H9 (cell line): ENCODE measurements around the gene SCFD2. TPM values are rescaled to one million over a fixed set of nuclear protein-coding genes. Genes with fewer than 3 reads are reported as not detected.

Experiments
- DNase-seq: peaks from one replicate; pipeline ENCODE4 v3.0.0-alpha.2; 2017
- H2AFZ ChIP-seq: one replicate; pipeline ENCODE4 v1.6.1; 2013; ENCODE audit warnings: mild to moderate bottlenecking, low read length, control low read depth, moderate library complexity
- H2AK5ac ChIP-seq: 2 replicates; pipeline ENCODE4 v1.6.1; 2013; ENCODE audit warnings: low read length, control low read depth, mixed read lengths; ENCODE audit not compliant: insufficient read length
- H2BK120ac ChIP-seq: one replicate; pipeline ENCODE4 v1.6.1; 2013; ENCODE audit warnings: low read depth, mild to moderate bottlenecking, low read length, control low read depth, inconsistent platforms; ENCODE audit not compliant: poor library complexity, severe bottlenecking
- H2BK12ac ChIP-seq: 2 replicates; pipeline ENCODE4 v1.6.1; 2013; ENCODE audit warnings: low read length, control low read depth, mixed read lengths, low read depth; ENCODE audit not compliant: insufficient read length
- H2BK15ac ChIP-seq: 2 replicates; pipeline ENCODE4 v1.6.1; 2013; ENCODE audit warnings: low read depth, low read length, control low read depth
- H2BK20ac ChIP-seq: one replicate; pipeline ENCODE4 v1.6.1; 2013; ENCODE audit warnings: low read depth, mild to moderate bottlenecking, low read length, control low read depth, inconsistent platforms; ENCODE audit not compliant: poor library complexity, severe bottlenecking
- H2BK5ac ChIP-seq: 2 replicates; pipeline ENCODE4 v1.6.1; 2013; ENCODE audit warnings: low read length, control low read depth, mixed read lengths; ENCODE audit not compliant: insufficient read length
- H3K14ac ChIP-seq: 2 replicates; pipeline ENCODE4 v1.6.1; 2013; ENCODE audit warnings: low read length, control low read depth; ENCODE audit not compliant: insufficient read depth
- H3K18ac ChIP-seq: 2 replicates; pipeline ENCODE4 v1.6.1; 2013; ENCODE audit warnings: low read depth, mild to moderate bottlenecking, mixed read lengths, low read length, control low read depth; ENCODE audit not compliant: insufficient read length
- H3K23ac ChIP-seq: 2 replicates; pipeline ENCODE4 v1.6.1; 2013; ENCODE audit warnings: low read length, control low read depth, mixed read lengths, low read depth; ENCODE audit not compliant: insufficient read length
- H3K23me2 ChIP-seq: 2 replicates; pipeline ENCODE4 v1.6.1; 2013; ENCODE audit warnings: low read depth, mild to moderate bottlenecking, mixed read lengths, low read length, control low read depth; ENCODE audit not compliant: insufficient read length, poor library complexity, severe bottlenecking
- H3K27ac ChIP-seq: 2 replicates; pipeline ENCODE4 v1.5.1; 2013; ENCODE audit warnings: low read length, control low read depth, mixed read lengths, low read depth; ENCODE audit not compliant: insufficient read length
- H3K27me3 ChIP-seq: 2 replicates; pipeline ENCODE4 v1.6.1; 2013; ENCODE audit warnings: low read length, control low read depth, inconsistent platforms; ENCODE audit not compliant: insufficient read depth
- H3K4ac ChIP-seq: 2 replicates; pipeline ENCODE4 v1.6.1; 2013; ENCODE audit warnings: low read depth, mild to moderate bottlenecking, control low read depth, inconsistent platforms, low read length, moderate library complexity
- H3K4me1 ChIP-seq: 2 replicates; pipeline ENCODE4 v1.6.1; 2013; ENCODE audit warnings: low read length, control low read depth, inconsistent platforms; ENCODE audit not compliant: insufficient read depth
- H3K4me2 ChIP-seq: 2 replicates; pipeline ENCODE4 v1.6.1; 2013; ENCODE audit warnings: low read length, control low read depth, mixed read lengths; ENCODE audit not compliant: insufficient read length, insufficient read depth
- H3K56ac ChIP-seq: 2 replicates; pipeline ENCODE4 v1.6.1; 2013; ENCODE audit warnings: low read depth, mild to moderate bottlenecking, mixed read lengths, low read length, control low read depth; ENCODE audit not compliant: insufficient read length
- H3K79me1 ChIP-seq: 2 replicates; pipeline ENCODE4 v1.6.1; 2013; ENCODE audit warnings: low read depth, mild to moderate bottlenecking, moderate library complexity, low read length, control low read depth, inconsistent platforms; ENCODE audit not compliant: insufficient read depth, poor library complexity, severe bottlenecking
- H3K79me2 ChIP-seq: 2 replicates; pipeline ENCODE4 v1.6.1; 2013; ENCODE audit warnings: low read length, control low read depth, inconsistent platforms; ENCODE audit not compliant: insufficient read depth
- H3K9ac ChIP-seq: 2 replicates; pipeline ENCODE4 v1.6.1; 2013; ENCODE audit warnings: low read length, control low read depth, mixed read lengths; ENCODE audit not compliant: insufficient read length; ENCODE audit errors: extremely low read depth
- H3K9me3 ChIP-seq: one replicate; pipeline ENCODE4 v1.6.1; 2013; ENCODE audit warnings: low read depth, low read length, inconsistent platforms; ENCODE audit not compliant: control insufficient read depth
- H3T11ph ChIP-seq: one replicate; pipeline ENCODE4 v1.6.1; 2013; ENCODE audit warnings: mild to moderate bottlenecking, low read length, control low read depth, inconsistent platforms
- H4K20me1 ChIP-seq: one replicate; pipeline ENCODE4 v1.6.1; 2013; ENCODE audit not compliant: control insufficient read depth, insufficient read length, insufficient read depth
- H4K5ac ChIP-seq: 2 replicates; pipeline ENCODE4 v1.6.1; 2013; ENCODE audit warnings: low read depth, mild to moderate bottlenecking, mixed read lengths, low read length, control low read depth; ENCODE audit not compliant: insufficient read length
- H4K8ac ChIP-seq: replicated peaks from 2 replicates; pipeline ENCODE4 v1.6.1; 2013; ENCODE audit warnings: low read length, control low read depth, mixed read lengths, low read depth; ENCODE audit not compliant: insufficient read length
- H4K91ac ChIP-seq: 2 replicates; pipeline ENCODE4 v1.6.1; 2013; ENCODE audit warnings: low read depth, mild to moderate bottlenecking, moderate library complexity, mixed read lengths, low read length, control low read depth; ENCODE audit not compliant: insufficient read length
- H3K27ac Mint-ChIP-seq, 3 experiments: 2 replicates in 2 of 3; 3 replicates in 1 of 3; pipeline ENCODE4 v1.8.0; 2020 to 2021; ENCODE audit warnings: mixed read lengths in 3 of 3, mild to moderate bottlenecking in 1 of 3, moderate library complexity in 1 of 3
- H3K27me3 Mint-ChIP-seq: 2 replicates; pipeline ENCODE4 v1.8.0; 2021; ENCODE audit warnings: low read depth, mild to moderate bottlenecking, moderate library complexity, mixed read lengths
- H3K36me3 Mint-ChIP-seq, 3 experiments: 2 replicates in 2 of 3; 3 replicates in 1 of 3; pipeline ENCODE4 v1.8.0; 2020 to 2021; ENCODE audit warnings: low read depth in 3 of 3, mixed read lengths in 3 of 3; ENCODE audit not compliant: insufficient read depth in 1 of 3
- H3K4me1 Mint-ChIP-seq, 2 experiments: 2 replicates each; pipeline ENCODE4 v1.8.0; 2020; ENCODE audit warnings: mixed read lengths in 2 of 2
- H3K4me3 Mint-ChIP-seq, 2 experiments: 2 replicates in 1 of 2; 3 replicates in 1 of 2; pipeline ENCODE4 v1.8.0; 2020 to 2021; ENCODE audit warnings: mild to moderate bottlenecking in 2 of 2, mixed read lengths in 2 of 2, moderate library complexity in 1 of 2
- H3K9me3 Mint-ChIP-seq, 2 experiments: 2 replicates in 1 of 2; 3 replicates in 1 of 2; pipeline ENCODE4 v1.8.0; 2020; ENCODE audit warnings: mild to moderate bottlenecking in 2 of 2, mixed read lengths in 2 of 2, moderate library complexity in 1 of 2
- WGBS: extraction: QIAGEN DNeasy Blood & Tissue Kit; methylation state at CpG from one replicate; pipeline ENCODE4 v1.1.7; 2013; ENCODE audit warnings: missing lambda C conversion rate, low lambda C conversion rate, mixed read lengths; ENCODE audit not compliant: insufficient read length; ENCODE audit errors: extremely low coverage; 5-methylcytosine and 5-hydroxymethylcytosine counted together
- total RNA-seq: library from RNA; stranded (reverse); gene quantifications from 2 replicates; pipeline ENCODE4 v1.2.1, GENCODE V29; 2021
- TF ChIP-seq, protein P1 (sequence below): fragments of 200-600 bp; sonication (generic); conservative IDR thresholded peaks from 3 replicates; pipeline ENCODE4 v1.8.0; 2021; ENCODE audit warnings: antibody characterized with exemption, mild to moderate bottlenecking

The SCFD2 gene
- total RNA-seq, 1 experiment from 2014 or later, result 10.1 TPM

DNA sequence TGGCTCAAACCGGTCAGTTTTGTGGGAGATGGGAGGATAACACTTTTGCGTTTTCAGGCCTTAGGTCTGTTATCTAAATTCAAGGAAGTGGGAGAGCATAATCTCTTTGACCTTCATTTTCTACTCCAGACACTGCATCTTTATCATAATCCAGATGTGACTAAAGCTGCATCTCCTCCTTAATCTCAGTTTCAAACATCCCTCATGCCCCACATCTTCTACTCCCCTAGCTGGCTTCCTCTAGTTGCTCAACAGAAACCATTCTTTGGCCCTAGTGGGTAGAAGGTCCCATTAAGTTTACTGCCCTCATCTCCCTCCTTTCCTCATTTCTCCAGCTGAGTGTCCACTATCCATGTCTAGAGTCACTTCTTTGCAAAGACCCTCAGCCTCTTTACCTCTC is 522.5 kb downstream of the SCFD2 start:
- TF ChIP-seq, protein P1, sequence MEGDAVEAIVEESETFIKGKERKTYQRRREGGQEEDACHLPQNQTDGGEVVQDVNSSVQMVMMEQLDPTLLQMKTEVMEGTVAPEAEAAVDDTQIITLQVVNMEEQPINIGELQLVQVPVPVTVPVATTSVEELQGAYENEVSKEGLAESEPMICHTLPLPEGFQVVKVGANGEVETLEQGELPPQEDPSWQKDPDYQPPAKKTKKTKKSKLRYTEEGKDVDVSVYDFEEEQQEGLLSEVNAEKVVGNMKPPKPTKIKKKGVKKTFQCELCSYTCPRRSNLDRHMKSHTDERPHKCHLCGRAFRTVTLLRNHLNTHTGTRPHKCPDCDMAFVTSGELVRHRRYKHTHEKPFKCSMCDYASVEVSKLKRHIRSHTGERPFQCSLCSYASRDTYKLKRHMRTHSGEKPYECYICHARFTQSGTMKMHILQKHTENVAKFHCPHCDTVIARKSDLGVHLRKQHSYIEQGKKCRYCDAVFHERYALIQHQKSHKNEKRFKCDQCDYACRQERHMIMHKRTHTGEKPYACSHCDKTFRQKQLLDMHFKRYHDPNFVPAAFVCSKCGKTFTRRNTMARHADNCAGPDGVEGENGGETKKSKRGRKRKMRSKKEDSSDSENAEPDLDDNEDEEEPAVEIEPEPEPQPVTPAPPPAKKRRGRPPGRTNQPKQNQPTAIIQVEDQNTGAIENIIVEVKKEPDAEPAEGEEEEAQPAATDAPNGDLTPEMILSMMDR, result no peak
- WGBS, result no CpG with 5 or more reads among the region's 2 CpGs
- H3K36me3 Mint-ChIP-seq, result no peaks in the 10 kb centered on the region

More for the DNA sequence above, 522.5 kb downstream of the SCFD2 start:
- Histone ChIP-seq H3K27me3 (no peaks in the 10 kb centered on the region), H2AFZ (no peak overlapping the region), H4K8ac (no peak overlapping the region), H3T11ph (no peak overlapping the region), H2BK12ac (no peak overlapping the region), H3K4me2 (no peak overlapping the region), H3K9ac (no peak overlapping the region), H3K14ac (no peak overlapping the region), H3K79me1 (no peaks in the 10 kb centered on the region), H4K91ac (no peak overlapping the region), H3K4me1 (peaks cover 4% of the 10 kb centered on the region), H2BK120ac (no peak overlapping the region), H3K56ac (no peak overlapping the region), H3K79me2 (no peaks in the 10 kb centered on the region; the same call in 1 of the 2 replicates), H3K18ac (no peak overlapping the region), H2BK15ac (no peak overlapping the region), H3K23ac (no peak overlapping the region), H2BK20ac (no peak overlapping the region), H4K5ac (no peak overlapping the region), H3K27ac (no peak overlapping the region), H3K23me2 (no peaks in the 10 kb centered on the region), H4K20me1 (no peaks in the 10 kb centered on the region), H2AK5ac (no peak overlapping the region), H3K9me3 (no peaks in the 10 kb centered on the region), H2BK5ac (no peak overlapping the region), H3K4ac (no peak overlapping the region)
- no peak for DNase-seq
- Mint-ChIP-seq H3K27ac (no peak overlapping the region), H3K9me3 (no peaks in the 10 kb centered on the region), H3K4me1 (peaks cover 51 to 54% of the 10 kb centered on the region in 2 experiments), H3K4me3 (no peak overlapping the region), H3K27me3 (peaks cover 2% of the 10 kb centered on the region; the same call in 1 of the 2 replicates)
